Liver (tissue), 9 donors: Measurements from ENCODE around the gene WDR20. TPM values are rescaled to one million over a fixed set of nuclear protein-coding genes. Genes with fewer than 3 reads are reported as not detected.

Source experiments
- DNase-seq: peaks from one replicate; pipeline ENCODE4 v3.0.0-alpha.2; 2017; ENCODE audit warnings: low spot score
- H3K27ac ChIP-seq, 2 donors: one replicate each; pipeline ENCODE4 v1.7.0; 2013; ENCODE audit warnings: inconsistent platforms in 2 of 2, low read length in 2 of 2, control low read depth in 1 of 2, low read depth in 1 of 2, mild to moderate bottlenecking in 1 of 2
- H3K27me3 ChIP-seq, 4 donors: one replicate each; pipeline versions ENCODE4 v1.6.1 to v1.7.0; 2013; ENCODE audit warnings: low read length in 3 of 4, inconsistent platforms in 1 of 4, mild to moderate bottlenecking in 1 of 4, moderate library complexity in 1 of 4; ENCODE audit not compliant: control insufficient read depth in 4 of 4, insufficient read depth in 4 of 4
- H3K36me3 ChIP-seq, 4 donors: one replicate each; pipeline versions ENCODE4 v1.6.1 to v1.7.0; 2013; ENCODE audit warnings: low read length in 3 of 4, mild to moderate bottlenecking in 3 of 4, low read depth in 1 of 4, moderate library complexity in 1 of 4; ENCODE audit not compliant: control insufficient read depth in 4 of 4, insufficient read depth in 3 of 4
- H3K4me1 ChIP-seq, 4 donors: one replicate each; pipeline versions ENCODE4 v1.6.1 to v1.7.0; 2013; ENCODE audit warnings: low read length in 3 of 4, mild to moderate bottlenecking in 3 of 4, moderate library complexity in 1 of 4; ENCODE audit not compliant: control insufficient read depth in 4 of 4, insufficient read depth in 4 of 4
- H3K4me3 ChIP-seq, 3 donors: one replicate each; pipeline versions ENCODE4 v1.6.1 to v1.7.0; 2013; ENCODE audit warnings: low read length in 3 of 3, control low read depth in 1 of 3, low read depth in 1 of 3, mild to moderate bottlenecking in 1 of 3
- H3K9ac ChIP-seq, 2 donors: one replicate each; pipeline ENCODE4 v1.7.0; 2013; ENCODE audit warnings: low read length in 2 of 2, mild to moderate bottlenecking in 2 of 2, moderate library complexity in 2 of 2, control low read depth in 1 of 2, low read depth in 1 of 2
- H3K9me3 ChIP-seq, 4 donors: one replicate each; pipeline versions ENCODE4 v1.6.1 to v1.7.0; 2013; ENCODE audit warnings: low read length in 3 of 4; ENCODE audit not compliant: control insufficient read depth in 4 of 4
- ATF3 ChIP-seq: IDR thresholded peaks from 2 replicates; pipeline ENCODE4 v1.6.1; 2016; ENCODE audit warnings: antibody characterized with exemption
- EGR1 ChIP-seq, 2 donors: IDR thresholded peaks; 2 replicates each; pipeline ENCODE4 v1.6.1; 2016 to 2018; ENCODE audit warnings: antibody characterized with exemption in 2 of 2, low read depth in 2 of 2
- FOXA1 ChIP-seq: IDR thresholded peaks from 2 replicates; pipeline ENCODE4 v1.6.1; 2016; ENCODE audit warnings: antibody characterized with exemption
- FOXA2 ChIP-seq: IDR thresholded peaks from 2 replicates; pipeline ENCODE4 v1.6.1; 2016; ENCODE audit warnings: antibody characterized with exemption
- GABPA ChIP-seq, 2 donors: IDR thresholded peaks in 1 of 2; conservative IDR thresholded peaks in 1 of 2; 2 replicates each; pipeline ENCODE4 v1.6.1; 2016; ENCODE audit warnings: antibody characterized with exemption in 2 of 2, mild to moderate bottlenecking in 1 of 2, moderate library complexity in 1 of 2
- HNF4A ChIP-seq, 2 donors: conservative IDR thresholded peaks; 2 replicates each; pipeline ENCODE4 v1.6.1; 2016; ENCODE audit warnings: antibody characterized with exemption in 2 of 2, mild to moderate bottlenecking in 2 of 2
- HNF4G ChIP-seq: IDR thresholded peaks from 2 replicates; pipeline ENCODE4 v1.6.1; 2016; ENCODE audit warnings: antibody characterized with exemption
- JUND ChIP-seq, 2 donors: IDR thresholded peaks; 2 replicates each; pipeline ENCODE4 v1.6.1; 2016; ENCODE audit warnings: antibody characterized with exemption in 2 of 2
- NR2F2 ChIP-seq: IDR thresholded peaks from 2 replicates; pipeline ENCODE4 v1.6.1; 2016; ENCODE audit warnings: antibody characterized with exemption
- RAD21 ChIP-seq, 2 donors: IDR thresholded peaks; 2 replicates each; pipeline ENCODE4 v1.6.1; 2016; ENCODE audit warnings: antibody characterized with exemption in 2 of 2, mild to moderate bottlenecking in 2 of 2
- RXRA ChIP-seq, 2 donors: IDR thresholded peaks; 2 replicates each; pipeline ENCODE4 v1.6.1; 2017 to 2018; ENCODE audit warnings: antibody characterized with exemption in 2 of 2, mild to moderate bottlenecking in 1 of 2
- SP1 ChIP-seq: IDR thresholded peaks from 2 replicates; pipeline ENCODE4 v1.6.1; 2018; ENCODE audit warnings: antibody characterized with exemption, mild to moderate bottlenecking
- WGBS: extraction: QIAGEN DNeasy Blood & Tissue Kit; methylation state at CpG from one replicate; pipeline ENCODE4 v1.1.7; 2013; 5-methylcytosine and 5-hydroxymethylcytosine counted together
- polyA plus RNA-seq, 2 donors: library from polyadenylated mRNA; stranded (reverse) in 1 of 2; unstranded in 1 of 2; fragments of 200-250 nt in 1 of 2; fragments of >200 nt in 1 of 2; fragmentation: Nextera tagmentation in 1 of 2; extraction: Ambion mirVana in 1 of 2; gene quantifications; one replicate each; pipeline versions ENCODE4 v1.2.1 to v1.2.3, GENCODE V29; 2013 to 2015
- total RNA-seq, 2 donors: library from RNA; depleted of rRNA; stranded (reverse); fragments of >200 nt; gene quantifications; one replicate each; pipeline ENCODE4 v1.2.3, GENCODE V29; 2014
- TF ChIP-seq, protein P1 (sequence below): IDR thresholded peaks from 2 replicates; pipeline ENCODE4 v1.6.1; 2016; ENCODE audit warnings: antibody characterized with exemption, mild to moderate bottlenecking
- TF ChIP-seq, protein P2 (sequence below): IDR thresholded peaks from 2 replicates; pipeline ENCODE4 v1.6.1; 2016; ENCODE audit warnings: antibody characterized with exemption
- donor health status: healthy.
- donor health status: healthy.
- donor health status: healthy.
- donor health status: healthy.
- donor health status: healthy.

WDR20 gene
- total and polyA plus RNA-seq, 4 donors = 6.5 to 18.5 (median 11.0) TPM

DNA sequence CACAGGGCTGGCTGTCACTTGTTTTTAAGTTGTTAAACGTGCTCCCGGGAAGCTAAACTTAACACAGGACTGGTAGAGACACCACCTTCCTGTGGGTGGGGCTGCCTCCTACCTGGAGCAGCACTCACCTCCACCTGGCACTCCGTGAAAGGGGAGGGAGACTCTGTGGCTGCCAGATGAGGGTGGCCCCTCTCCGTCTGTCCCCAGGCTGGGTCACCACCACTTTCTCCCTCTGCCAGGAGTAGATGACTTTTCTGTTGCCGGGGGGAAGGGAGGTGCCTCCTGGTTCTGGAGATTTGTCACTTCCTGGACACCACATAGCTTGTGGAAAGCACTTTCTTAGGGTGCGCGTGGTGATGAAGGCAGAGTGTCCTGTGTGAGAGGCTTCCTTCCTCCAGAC is 81.3 kb downstream of the WDR20 start:
- no peak for DNase-seq
- H3K4me3 ChIP-seq = no peak overlapping the region
- no peak overlapping the region for H3K9ac ChIP-seq
- TF ChIP-seq RAD21 (IDR thresholded peaks at IDR 0.05) = no peak
- no peaks in the 10 kb centered on the region for H3K27me3 ChIP-seq
- H3K4me1 ChIP-seq = no peaks in the 10 kb centered on the region
- WGBS = 69% methylated on average over 7 of the region's 7 CpGs
- H3K9me3 ChIP-seq = no peaks in the 10 kb centered on the region
- no peak overlapping the region for H3K27ac ChIP-seq
- peaks cover 0 to 12% (median 2%) of the 10 kb centered on the region in 4 donors for H3K36me3 ChIP-seq

GRCh38 chr14:102222009-102222575 is 82.4 kb downstream of the WDR20 start:
- no peak overlapping the region for H3K27ac ChIP-seq
- no peak overlapping the region for H3K4me3 ChIP-seq
- H3K9ac ChIP-seq = no peak overlapping the region
- peaks cover 0 to 12% (median 2%) of the 10 kb centered on the region in 4 donors for H3K36me3 ChIP-seq
- WGBS = 95% methylated on average over 13 of the region's 13 CpGs
- no peaks in the 10 kb centered on the region for H3K27me3 ChIP-seq
- TF ChIP-seq ATF3 (no peak), GABPA (IDR thresholded peaks at IDR 0.05 in 1 of 2, conservative IDR thresholded peaks at IDR 0.05 in 1 of 2) (no peak), FOXA1 (no peak), RXRA (IDR thresholded peaks at IDR 0.05) (no peak), EGR1 (IDR thresholded peaks at IDR 0.05; ENCODE audit: low read depth in 2 of 2) (no peak), FOXA2 (no peak), NR2F2 (no peak), HNF4G (no peak), SP1 (no peak), JUND (IDR thresholded peaks at IDR 0.05) (no peak)
- TF ChIP-seq, protein P1, sequence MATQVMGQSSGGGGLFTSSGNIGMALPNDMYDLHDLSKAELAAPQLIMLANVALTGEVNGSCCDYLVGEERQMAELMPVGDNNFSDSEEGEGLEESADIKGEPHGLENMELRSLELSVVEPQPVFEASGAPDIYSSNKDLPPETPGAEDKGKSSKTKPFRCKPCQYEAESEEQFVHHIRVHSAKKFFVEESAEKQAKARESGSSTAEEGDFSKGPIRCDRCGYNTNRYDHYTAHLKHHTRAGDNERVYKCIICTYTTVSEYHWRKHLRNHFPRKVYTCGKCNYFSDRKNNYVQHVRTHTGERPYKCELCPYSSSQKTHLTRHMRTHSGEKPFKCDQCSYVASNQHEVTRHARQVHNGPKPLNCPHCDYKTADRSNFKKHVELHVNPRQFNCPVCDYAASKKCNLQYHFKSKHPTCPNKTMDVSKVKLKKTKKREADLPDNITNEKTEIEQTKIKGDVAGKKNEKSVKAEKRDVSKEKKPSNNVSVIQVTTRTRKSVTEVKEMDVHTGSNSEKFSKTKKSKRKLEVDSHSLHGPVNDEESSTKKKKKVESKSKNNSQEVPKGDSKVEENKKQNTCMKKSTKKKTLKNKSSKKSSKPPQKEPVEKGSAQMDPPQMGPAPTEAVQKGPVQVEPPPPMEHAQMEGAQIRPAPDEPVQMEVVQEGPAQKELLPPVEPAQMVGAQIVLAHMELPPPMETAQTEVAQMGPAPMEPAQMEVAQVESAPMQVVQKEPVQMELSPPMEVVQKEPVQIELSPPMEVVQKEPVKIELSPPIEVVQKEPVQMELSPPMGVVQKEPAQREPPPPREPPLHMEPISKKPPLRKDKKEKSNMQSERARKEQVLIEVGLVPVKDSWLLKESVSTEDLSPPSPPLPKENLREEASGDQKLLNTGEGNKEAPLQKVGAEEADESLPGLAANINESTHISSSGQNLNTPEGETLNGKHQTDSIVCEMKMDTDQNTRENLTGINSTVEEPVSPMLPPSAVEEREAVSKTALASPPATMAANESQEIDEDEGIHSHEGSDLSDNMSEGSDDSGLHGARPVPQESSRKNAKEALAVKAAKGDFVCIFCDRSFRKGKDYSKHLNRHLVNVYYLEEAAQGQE = no peak
- DNase-seq = no peak
- no peaks in the 10 kb centered on the region for H3K4me1 ChIP-seq
- no peaks in the 10 kb centered on the region for H3K9me3 ChIP-seq

GRCh38 chr14:102222751-102223150 is 83.1 kb downstream of the WDR20 start:
- Histone ChIP-seq H3K9ac (no peak overlapping the region), H3K4me3 (no peak overlapping the region), H3K36me3 (peaks cover 0 to 12% (median 2%) of the 10 kb centered on the region in 4 donors), H3K27me3 (no peaks in the 10 kb centered on the region), H3K4me1 (no peaks in the 10 kb centered on the region), H3K9me3 (no peaks in the 10 kb centered on the region), H3K27ac (no peak overlapping the region)
- no peak for DNase-seq
- TF ChIP-seq HNF4G (no peak), ATF3 (no peak), HNF4A (conservative IDR thresholded peaks at IDR 0.05) (no peak)
- TF ChIP-seq, protein P2, sequence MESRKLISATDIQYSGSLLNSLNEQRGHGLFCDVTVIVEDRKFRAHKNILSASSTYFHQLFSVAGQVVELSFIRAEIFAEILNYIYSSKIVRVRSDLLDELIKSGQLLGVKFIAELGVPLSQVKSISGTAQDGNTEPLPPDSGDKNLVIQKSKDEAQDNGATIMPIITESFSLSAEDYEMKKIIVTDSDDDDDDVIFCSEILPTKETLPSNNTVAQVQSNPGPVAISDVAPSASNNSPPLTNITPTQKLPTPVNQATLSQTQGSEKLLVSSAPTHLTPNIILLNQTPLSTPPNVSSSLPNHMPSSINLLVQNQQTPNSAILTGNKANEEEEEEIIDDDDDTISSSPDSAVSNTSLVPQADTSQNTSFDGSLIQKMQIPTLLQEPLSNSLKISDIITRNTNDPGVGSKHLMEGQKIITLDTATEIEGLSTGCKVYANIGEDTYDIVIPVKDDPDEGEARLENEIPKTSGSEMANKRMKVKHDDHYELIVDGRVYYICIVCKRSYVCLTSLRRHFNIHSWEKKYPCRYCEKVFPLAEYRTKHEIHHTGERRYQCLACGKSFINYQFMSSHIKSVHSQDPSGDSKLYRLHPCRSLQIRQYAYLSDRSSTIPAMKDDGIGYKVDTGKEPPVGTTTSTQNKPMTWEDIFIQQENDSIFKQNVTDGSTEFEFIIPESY = no peak
- WGBS = 98% methylated on average over 28 of the region's 28 CpGs
